Measurements from ENCODE around the gene PHKA1.

The PHKA1 gene

DNA sequence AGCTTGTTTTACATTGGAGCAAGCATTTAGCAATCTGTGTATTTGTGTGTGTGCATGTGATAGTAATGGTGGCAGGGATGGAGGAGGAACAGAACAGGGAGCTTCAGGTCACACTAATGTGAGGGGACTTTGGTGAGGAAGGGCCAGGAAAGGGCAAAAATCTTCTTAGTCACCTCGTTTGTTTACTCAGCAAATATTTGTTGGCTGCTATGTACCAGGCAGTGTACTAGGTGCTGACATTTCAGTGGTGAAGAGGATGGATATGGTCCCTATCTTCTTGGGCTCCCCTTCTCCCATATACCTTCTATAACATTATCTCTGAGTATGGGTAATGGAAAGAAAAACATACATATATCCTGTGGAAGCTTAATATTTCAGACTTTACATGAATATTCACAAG, 92.9 kb downstream of the PHKA1 start:
- Histone ChIP-seq H2AFZ (ENCODE audit: low read length) (no peak overlapping the region), H4K20me1 (ENCODE audit: insufficient read depth, low read length) (no peaks in the 10 kb centered on the region), H3K4me2 (ENCODE audit: low read depth, low read length) (no peak overlapping the region), H3K4me3 (ENCODE audit: low read length) (no peak overlapping the region), H3K4me1 (ENCODE audit: low read length) (no peaks in the 10 kb centered on the region), H3K36me3 (replicated peaks; ENCODE audit: insufficient read depth, low read length) (no peaks in the 10 kb centered on the region), H3K27ac (ENCODE audit: low read length) (no peak overlapping the region), H3K9me2 (replicated peaks; ENCODE audit: insufficient read depth, low read length) (no peaks in the 10 kb centered on the region), H3K27me3 (replicated peaks; ENCODE audit: insufficient read depth, low read length) (no peaks in the 10 kb centered on the region), H3K79me2 (ENCODE audit: low read length) (no peaks in the 10 kb centered on the region), H3K9ac (ENCODE audit: low read length) (no peak overlapping the region), H3K9me3 (replicated peaks; ENCODE audit: insufficient read depth, low read length) (no peaks in the 10 kb centered on the region), H3F3A (ENCODE audit: insufficient read depth, low read length) (no peaks in the 10 kb centered on the region)
- DNase-seq: no peak
- no peak for TF ChIP-seq EZH2 (optimal IDR thresholded peaks at IDR 0.05; ENCODE audit: low read depth, low read length)
- no peak for TF ChIP-seq CTCF (IDR thresholded peaks at IDR 0.05; ENCODE audit: low read length)
- TF ChIP-seq EZH2phosphoT487 (IDR thresholded peaks at IDR 0.05; ENCODE audit: low read length): no peak

- no peak for DNase-seq
- TF ChIP-seq EZH2phosphoT487 (IDR thresholded peaks at IDR 0.05; ENCODE audit: low read length) (no peak), CTCF (IDR thresholded peaks at IDR 0.05; ENCODE audit: low read length) (no peak), EZH2 (optimal IDR thresholded peaks at IDR 0.05; ENCODE audit: low read depth, low read length) (no peak)
- Histone ChIP-seq H4K20me1 (ENCODE audit: insufficient read depth, low read length) (no peaks in the 10 kb centered on the region), H3K4me2 (ENCODE audit: low read depth, low read length) (no peak overlapping the region), H3K36me3 (replicated peaks; ENCODE audit: insufficient read depth, low read length) (no peaks in the 10 kb centered on the region), H3K9me2 (replicated peaks; ENCODE audit: insufficient read depth, low read length) (no peaks in the 10 kb centered on the region), H3K27me3 (replicated peaks; ENCODE audit: insufficient read depth, low read length) (no peaks in the 10 kb centered on the region), H3F3A (ENCODE audit: insufficient read depth, low read length) (no peaks in the 10 kb centered on the region), H3K27ac (ENCODE audit: low read length) (no peak overlapping the region), H3K4me3 (ENCODE audit: low read length) (no peak overlapping the region), H3K9ac (ENCODE audit: low read length) (no peak overlapping the region), H3K79me2 (ENCODE audit: low read length) (no peaks in the 10 kb centered on the region), H2AFZ (ENCODE audit: low read length) (no peak overlapping the region), H3K4me1 (ENCODE audit: low read length) (no peaks in the 10 kb centered on the region), H3K9me3 (replicated peaks; ENCODE audit: insufficient read depth, low read length) (no peaks in the 10 kb centered on the region)
Measured at GRCh38 chrX:72620550-72621145, 93.5 kb downstream of the PHKA1 start.

- Histone ChIP-seq H3K4me1 (ENCODE audit: low read length) (no peaks in the 10 kb centered on the region), H3K27me3 (replicated peaks; ENCODE audit: insufficient read depth, low read length) (no peaks in the 10 kb centered on the region), H4K20me1 (ENCODE audit: insufficient read depth, low read length) (no peaks in the 10 kb centered on the region), H3K27ac (ENCODE audit: low read length) (no peak overlapping the region), H3K4me2 (ENCODE audit: low read depth, low read length) (no peak overlapping the region), H3K9me3 (replicated peaks; ENCODE audit: insufficient read depth, low read length) (no peaks in the 10 kb centered on the region), H3K79me2 (ENCODE audit: low read length) (no peaks in the 10 kb centered on the region), H3K9me2 (replicated peaks; ENCODE audit: insufficient read depth, low read length) (no peaks in the 10 kb centered on the region), H3K9ac (ENCODE audit: low read length) (no peak overlapping the region), H3K4me3 (ENCODE audit: low read length) (no peak overlapping the region), H2AFZ (ENCODE audit: low read length) (no peak overlapping the region), H3K36me3 (replicated peaks; ENCODE audit: insufficient read depth, low read length) (no peaks in the 10 kb centered on the region), H3F3A (ENCODE audit: insufficient read depth, low read length) (no peaks in the 10 kb centered on the region)
- peak; percentile 20 for TF ChIP-seq CTCF (IDR thresholded peaks at IDR 0.05; ENCODE audit: low read length)
- TF ChIP-seq EZH2 (optimal IDR thresholded peaks at IDR 0.05; ENCODE audit: low read depth, low read length): no peak
- no peak for DNase-seq
Measured at GRCh38 chrX:72609313-72609712, 104.8 kb downstream of the PHKA1 start.
